GM23338 (cell line): ENCODE results near the gene RBPMS2. TPM values are rescaled to one million over a fixed set of nuclear protein-coding genes. Genes with fewer than 3 reads are reported as not detected.

ENCODE experiments used
- ATAC-seq: fragments of 200-7000 bp; cut with Tn5 transposase; 3 replicates; pipeline ENCODE4 v1.9.1; 2020
- DNase-seq: peaks from one replicate; pipeline ENCODE4 v3.0.0-alpha.2; 2015; ENCODE audit warnings: low spot score
- H2AFZ ChIP-seq: fragments of 200-600 bp; sonication (generic); 2 replicates; pipeline ENCODE4 v1.8.0; 2016; ENCODE audit warnings: antibody characterized with exemption, mild to moderate bottlenecking, moderate library complexity
- H3F3A ChIP-seq: fragments of 200-600 bp; sonication (generic); replicated peaks from 2 replicates; pipeline ENCODE4 v1.8.0; 2017; ENCODE audit warnings: antibody characterized with exemption, mixed run types, low read depth
- H3K27ac ChIP-seq: fragments of 200-600 bp; sonication (generic); 2 replicates; pipeline ENCODE4 v1.6.1; 2016; ENCODE audit warnings: low read depth
- H3K27me3 ChIP-seq: fragments of 200-600 bp; sonication (generic); 2 replicates; pipeline ENCODE4 v1.8.0; 2016; ENCODE audit warnings: mild to moderate bottlenecking, mixed run types, moderate library complexity; ENCODE audit not compliant: insufficient read depth
- H3K36me3 ChIP-seq: fragments of 200-600 bp; sonication (generic); 2 replicates; pipeline ENCODE4 v1.8.0; 2016; ENCODE audit warnings: mild to moderate bottlenecking; ENCODE audit not compliant: insufficient read depth
- H3K4me1 ChIP-seq: fragments of 200-600 bp; sonication (generic); 2 replicates; pipeline ENCODE4 v1.8.0; 2016; ENCODE audit warnings: mild to moderate bottlenecking, moderate library complexity; ENCODE audit not compliant: insufficient read depth
- H3K4me2 ChIP-seq: fragments of 200-600 bp; sonication (generic); 2 replicates; pipeline ENCODE4 v1.7.1; 2017; ENCODE audit warnings: mixed run types
- H3K4me3 ChIP-seq: fragments of 200-600 bp; sonication (generic); 2 replicates; pipeline ENCODE4 v1.6.1; 2016; ENCODE audit warnings: mixed run types
- H3K79me2 ChIP-seq: fragments of 200-600 bp; sonication (generic); replicated peaks from 2 replicates; pipeline ENCODE4 v1.8.0; 2017; ENCODE audit warnings: mild to moderate bottlenecking; ENCODE audit not compliant: insufficient read depth
- H3K9me2 ChIP-seq: fragments of 200-600 bp; sonication (generic); 2 replicates; pipeline ENCODE4 v1.8.0; 2017; ENCODE audit not compliant: insufficient read depth
- H4K20me1 ChIP-seq: fragments of 200-600 bp; sonication (generic); replicated peaks from 2 replicates; pipeline ENCODE4 v1.8.0; 2017; ENCODE audit warnings: mild to moderate bottlenecking; ENCODE audit not compliant: insufficient read depth
- H3K27ac Mint-ChIP-seq: 2 replicates; pipeline ENCODE4 v1.8.0; 2020; ENCODE audit warnings: inconsistent platforms, mild to moderate bottlenecking, moderate library complexity, mixed read lengths
- H3K27me3 Mint-ChIP-seq: 3 replicates; pipeline ENCODE4 v1.8.0; 2022; ENCODE audit warnings: low read depth, mild to moderate bottlenecking, moderate library complexity, mixed read lengths, inconsistent platforms; ENCODE audit not compliant: insufficient read depth, poor library complexity
- H3K36me3 Mint-ChIP-seq: 3 replicates; pipeline ENCODE4 v1.8.0; 2021; ENCODE audit warnings: low read depth, mild to moderate bottlenecking, inconsistent platforms, moderate library complexity, mixed read lengths
- H3K4me1 Mint-ChIP-seq: 3 replicates; pipeline ENCODE4 v1.8.0; 2020; ENCODE audit warnings: mild to moderate bottlenecking, inconsistent platforms, mixed read lengths
- H3K4me3 Mint-ChIP-seq: 3 replicates; pipeline ENCODE4 v1.8.0; 2021; ENCODE audit warnings: moderate library complexity, mild to moderate bottlenecking, inconsistent platforms, mixed read lengths
- H3K9me3 Mint-ChIP-seq: 3 replicates; pipeline ENCODE4 v1.8.0; 2020; ENCODE audit warnings: moderate library complexity, mild to moderate bottlenecking, inconsistent platforms, mixed read lengths
- CREB1 ChIP-seq: fragments of 250-450 bp; sonication (Bioruptor Pico); IDR thresholded peaks from 2 replicates; pipeline ENCODE4 v1.5.0; 2020; ENCODE audit warnings: low read depth, mild to moderate bottlenecking, moderate library complexity
- CTCF ChIP-seq, 2 experiments: fragments of 200-600 bp in 1 of 2; sonication (generic) in 1 of 2; conservative IDR thresholded peaks; 2 replicates each; pipeline versions ENCODE4 v1.5.1 to v1.6.1; 2016 to 2017; ENCODE audit warnings: antibody characterized with exemption in 2 of 2, low read depth in 2 of 2, mild to moderate bottlenecking in 2 of 2, moderate library complexity in 1 of 2
- ETS1 ChIP-seq: IDR thresholded peaks from 2 replicates; pipeline ENCODE4 v1.6.1; 2016; ENCODE audit warnings: antibody characterized with exemption
- EZH2 ChIP-seq: fragments of 200-600 bp; sonication (generic); IDR thresholded peaks from one replicate; pipeline ENCODE4 v1.8.0; 2017; ENCODE audit warnings: antibody characterized with exemption, mild to moderate bottlenecking, low read depth; ENCODE audit not compliant: unreplicated experiment
- JUNB ChIP-seq: IDR thresholded peaks from one replicate; pipeline ENCODE4 v1.6.1; 2016; ENCODE audit warnings: antibody characterized with exemption; ENCODE audit not compliant: unreplicated experiment
- REST ChIP-seq: IDR thresholded peaks from one replicate; pipeline ENCODE4 v1.6.1; 2018; ENCODE audit warnings: antibody characterized with exemption; ENCODE audit not compliant: unreplicated experiment
- STAT1 ChIP-seq: IDR thresholded peaks from one replicate; pipeline ENCODE4 v1.6.1; 2016; ENCODE audit warnings: antibody characterized with exemption; ENCODE audit not compliant: unreplicated experiment
- ZNF114 ChIP-seq: fragments of 250-450 bp; sonication (Bioruptor Pico); IDR thresholded peaks from 2 replicates; pipeline ENCODE4 v1.5.0; 2020; ENCODE audit warnings: mild to moderate bottlenecking, moderate library complexity
- ZNF331 ChIP-seq: fragments of 250-450 bp; sonication (Bioruptor Pico); IDR thresholded peaks from 2 replicates; pipeline ENCODE4 v1.5.0; 2020; ENCODE audit warnings: low read depth, mild to moderate bottlenecking, moderate library complexity
- ZNF462 ChIP-seq: fragments of 250-450 bp; sonication (Bioruptor Pico); IDR thresholded peaks from 2 replicates; pipeline ENCODE4 v1.5.0; 2020; ENCODE audit warnings: mild to moderate bottlenecking, moderate library complexity
- polyA plus RNA-seq: library from polyadenylated mRNA; unstranded; fragments of >200 nt; fragmentation: Nextera tagmentation; extraction: Ambion mirVana; gene quantifications from 2 replicates; pipeline ENCODE4 v1.2.1, GENCODE V29; 2016
- total RNA-seq: library from RNA; depleted of rRNA; stranded (reverse); fragments of >200 nt; shearing (Covaris generic); gene quantifications from 2 replicates; pipeline ENCODE4 v1.2.3, GENCODE V29; 2014

RBPMS2 gene
- total and polyA plus RNA-seq, 2 experiments from 2014 or later, result 53.3 to 171 TPM

- H3K4me2 ChIP-seq, result peak overlapping the region; percentile 73
- peak overlapping the region; percentile 34; the same call in 1 of the 2 replicates for H3K4me3 ChIP-seq
- H3K36me3 ChIP-seq, result peaks cover 40% of the 10 kb centered on the region
- no peaks in the 10 kb centered on the region; the same call in 1 of the 3 replicates for H3K9me3 Mint-ChIP-seq
- no peaks in the 10 kb centered on the region for H3K27me3 ChIP-seq
- H3K36me3 Mint-ChIP-seq, result peaks cover 85% of the 10 kb centered on the region
- peak overlapping the region; percentile 86 for H3K27ac ChIP-seq
- peak overlapping the region; percentile 89 for H3K27ac Mint-ChIP-seq
- peaks cover 16% of the 10 kb centered on the region for H4K20me1 ChIP-seq
- peaks cover 28% of the 10 kb centered on the region for H3K27me3 Mint-ChIP-seq
- peaks cover 60% of the 10 kb centered on the region for H3F3A ChIP-seq
- H2AFZ ChIP-seq, result no peak overlapping the region
- H3K4me1 ChIP-seq, result peaks cover 17% of the 10 kb centered on the region
- ATAC-seq (peak; percentile 3; the same call in 2 of the 3 replicates), DNase-seq (no peak)
- H3K9me2 ChIP-seq, result no peaks in the 10 kb centered on the region
- TF ChIP-seq CTCF (conservative IDR thresholded peaks at IDR 0.05; ENCODE audit: low read depth in 2 of 2) (no peak), STAT1 (no peak), ZNF114 (CRISPR knock-in tag) (no peak), CREB1 (CRISPR knock-in tag) (no peak), REST (no peak), JUNB (no peak), EZH2 (no peak), ETS1 (no peak), ZNF331 (no peak), ZNF462 (CRISPR knock-in tag) (no peak)
- peaks cover 19% of the 10 kb centered on the region for H3K79me2 ChIP-seq
- H3K4me1 Mint-ChIP-seq, result peaks cover 23% of the 10 kb centered on the region
- peak overlapping the region; percentile 47; the same call in 1 of the 3 replicates for H3K4me3 Mint-ChIP-seq
Observed at GRCh38 chr15:64732156-64732860, 43.1 kb downstream of the RBPMS2 start.
